SU-DHL-6 (cell line): ENCODE measurements around the gene LRBA.

Source experiments
- H2AFZ ChIP-seq: fragments of 200-600 bp; sonication (generic); 2 replicates; pipeline ENCODE4 v1.6.1; 2014; ENCODE audit warnings: low read depth, mild to moderate bottlenecking, moderate library complexity, mixed read lengths, antibody characterized with exemption, low read length; ENCODE audit not compliant: severe bottlenecking
- H3F3A ChIP-seq: fragments of 200-600 bp; shearing (Covaris generic); 2 replicates; pipeline ENCODE4 v1.6.0; 2016; ENCODE audit warnings: antibody characterized with exemption, mild to moderate bottlenecking; ENCODE audit not compliant: insufficient read depth
- H3K27ac ChIP-seq: fragments of 200-600 bp; sonication (generic); 2 replicates; pipeline ENCODE4 v1.5.1; 2016; ENCODE audit warnings: low read depth, mild to moderate bottlenecking, low read length, moderate library complexity, mixed read lengths
- H3K27me3 ChIP-seq: fragments of 200-600 bp; sonication (generic), shearing (Covaris generic); 2 replicates; pipeline ENCODE4 v1.6.0; 2014; ENCODE audit warnings: mild to moderate bottlenecking, low read length
- H3K36me3 ChIP-seq: fragments of 200-600 bp; sonication (generic); 2 replicates; pipeline ENCODE4 v1.6.1; 2014; ENCODE audit warnings: mild to moderate bottlenecking, low read length, mixed read lengths
- H3K4me2 ChIP-seq: fragments of 300-600, 200-600 bp; shearing (Covaris generic), sonication (generic); 2 replicates; pipeline ENCODE4 v1.6.0; 2014; ENCODE audit warnings: low read length, low read depth, mild to moderate bottlenecking; ENCODE audit not compliant: poor library complexity, severe bottlenecking
- H3K4me3 ChIP-seq: fragments of 200-600 bp; sonication (generic); 2 replicates; pipeline ENCODE4 v1.5.1; 2014; ENCODE audit warnings: antibody characterized with exemption, low read length, mild to moderate bottlenecking, mixed read lengths; ENCODE audit not compliant: insufficient read depth, poor library complexity, severe bottlenecking
- H3K79me2 ChIP-seq: fragments of 200-600 bp; sonication (generic); 2 replicates; pipeline ENCODE4 v1.6.1; 2014; ENCODE audit warnings: mild to moderate bottlenecking, low read length, moderate library complexity; ENCODE audit not compliant: insufficient read depth
- H3K9ac ChIP-seq: fragments of 200-600 bp; sonication (generic); 2 replicates; pipeline ENCODE4 v1.7.0; 2014; ENCODE audit warnings: mild to moderate bottlenecking, low read length
- H3K9me2 ChIP-seq: fragments of 200-600 bp; sonication (generic); replicated peaks from 2 replicates; pipeline ENCODE4 v1.6.1; 2014; ENCODE audit warnings: low read length; ENCODE audit not compliant: insufficient read depth
- H3K9me3 ChIP-seq: fragments of 200-600 bp; sonication (generic); 2 replicates; pipeline ENCODE4 v1.6.1; 2014; ENCODE audit warnings: low read length, mixed read lengths; ENCODE audit not compliant: insufficient read depth
- H4K20me1 ChIP-seq: fragments of 200-600 bp; sonication (generic); 2 replicates; pipeline ENCODE4 v1.6.1; 2014; ENCODE audit warnings: low read depth, mild to moderate bottlenecking, antibody characterized with exemption, low read length, moderate library complexity, mixed read lengths
- EZH2phosphoT487 ChIP-seq: fragments of 200-600 bp; sonication (generic), shearing (Covaris generic); conservative IDR thresholded peaks from 2 replicates; pipeline ENCODE4 v1.6.1; 2018; ENCODE audit warnings: mild to moderate bottlenecking, antibody characterized with exemption, low read length, moderate library complexity, mixed read lengths
- TF ChIP-seq, protein P1 (sequence below): fragments of 200-600 bp; sonication (generic); IDR thresholded peaks from one replicate; pipeline ENCODE4 v1.5.1; 2017; ENCODE audit warnings: antibody characterized with exemption, mild to moderate bottlenecking, low read length, moderate library complexity; ENCODE audit not compliant: insufficient read depth, poor library complexity, severe bottlenecking

LRBA gene

DNA sequence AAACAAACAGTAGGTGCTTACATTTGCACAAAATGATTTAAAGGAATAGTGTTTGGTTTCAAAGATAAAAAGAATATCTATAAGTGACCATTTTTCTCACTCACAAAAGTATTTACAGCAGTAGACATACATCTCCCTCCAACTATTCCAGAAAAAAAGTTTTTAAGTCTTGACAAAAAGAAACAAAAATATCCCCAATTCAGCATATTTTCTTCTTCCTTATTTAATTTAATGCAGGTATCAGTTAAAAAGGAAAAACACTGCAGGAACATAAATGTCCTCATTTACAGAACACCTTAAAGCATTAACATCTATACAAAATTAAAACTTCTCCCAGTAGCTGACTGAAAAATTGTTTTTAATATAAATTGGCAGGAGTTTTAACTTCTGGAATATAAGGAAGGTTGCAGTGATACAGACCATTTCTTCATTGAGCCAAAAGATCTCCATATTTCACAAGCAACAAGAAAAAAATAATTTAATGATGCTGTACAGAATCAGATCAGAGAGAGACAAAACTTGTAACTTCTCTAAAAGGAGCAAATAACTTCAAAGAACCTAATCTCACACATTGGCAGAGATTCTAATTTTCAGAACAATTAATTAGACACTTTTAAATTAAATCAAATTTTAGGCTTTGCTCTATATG is 428.8 kb downstream of the LRBA start:
- H2AFZ ChIP-seq: no peak overlapping the region

GRCh38 chr4:150585611-150586010 is 429.5 kb downstream of the LRBA start:
- no peak overlapping the region for H2AFZ ChIP-seq
- no peaks in the 10 kb centered on the region for H3K27me3 ChIP-seq

More for the DNA sequence above, 428.8 kb downstream of the LRBA start:
- Histone ChIP-seq H3K9me2 (no peaks in the 10 kb centered on the region), H3K9me3 (no peaks in the 10 kb centered on the region), H3K79me2 (no peaks in the 10 kb centered on the region), H3K9ac (no peak overlapping the region), H3K36me3 (peaks cover 15% of the 10 kb centered on the region; the same call in 1 of the 2 replicates), H3K4me2 (no peak overlapping the region), H4K20me1 (no peaks in the 10 kb centered on the region), H3K4me3 (no peak overlapping the region), H3K27me3 (no peaks in the 10 kb centered on the region), H3K27ac (no peak overlapping the region), H3F3A (no peaks in the 10 kb centered on the region)
- TF ChIP-seq, protein P1, sequence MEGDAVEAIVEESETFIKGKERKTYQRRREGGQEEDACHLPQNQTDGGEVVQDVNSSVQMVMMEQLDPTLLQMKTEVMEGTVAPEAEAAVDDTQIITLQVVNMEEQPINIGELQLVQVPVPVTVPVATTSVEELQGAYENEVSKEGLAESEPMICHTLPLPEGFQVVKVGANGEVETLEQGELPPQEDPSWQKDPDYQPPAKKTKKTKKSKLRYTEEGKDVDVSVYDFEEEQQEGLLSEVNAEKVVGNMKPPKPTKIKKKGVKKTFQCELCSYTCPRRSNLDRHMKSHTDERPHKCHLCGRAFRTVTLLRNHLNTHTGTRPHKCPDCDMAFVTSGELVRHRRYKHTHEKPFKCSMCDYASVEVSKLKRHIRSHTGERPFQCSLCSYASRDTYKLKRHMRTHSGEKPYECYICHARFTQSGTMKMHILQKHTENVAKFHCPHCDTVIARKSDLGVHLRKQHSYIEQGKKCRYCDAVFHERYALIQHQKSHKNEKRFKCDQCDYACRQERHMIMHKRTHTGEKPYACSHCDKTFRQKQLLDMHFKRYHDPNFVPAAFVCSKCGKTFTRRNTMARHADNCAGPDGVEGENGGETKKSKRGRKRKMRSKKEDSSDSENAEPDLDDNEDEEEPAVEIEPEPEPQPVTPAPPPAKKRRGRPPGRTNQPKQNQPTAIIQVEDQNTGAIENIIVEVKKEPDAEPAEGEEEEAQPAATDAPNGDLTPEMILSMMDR: no peak
- no peak for TF ChIP-seq EZH2phosphoT487

GRCh38 chr4:150584111-150584915 is 430.8 kb downstream of the LRBA start:
- Histone ChIP-seq H3K27ac (no peak overlapping the region), H3F3A (no peaks in the 10 kb centered on the region), H4K20me1 (no peaks in the 10 kb centered on the region), H3K27me3 (no peaks in the 10 kb centered on the region), H3K36me3 (peaks cover 15% of the 10 kb centered on the region; the same call in 1 of the 2 replicates), H3K9me3 (no peaks in the 10 kb centered on the region), H3K9me2 (no peaks in the 10 kb centered on the region), H3K79me2 (no peaks in the 10 kb centered on the region), H3K9ac (no peak overlapping the region), H3K4me3 (no peak overlapping the region), H3K4me2 (no peak overlapping the region), H2AFZ (no peak overlapping the region)
- no peak for TF ChIP-seq EZH2phosphoT487
- TF ChIP-seq, protein P1: no peak

More at GRCh38 chr4:150585611-150586010, 429.5 kb downstream of the LRBA start:
- no peak for TF ChIP-seq EZH2phosphoT487
- TF ChIP-seq, protein P1: no peak
- Histone ChIP-seq H3K27ac (no peak overlapping the region), H3K4me3 (no peak overlapping the region), H3K9ac (no peak overlapping the region), H3K36me3 (peaks cover 15% of the 10 kb centered on the region; the same call in 1 of the 2 replicates), H3K79me2 (no peaks in the 10 kb centered on the region), H3K9me2 (no peaks in the 10 kb centered on the region), H3K4me2 (no peak overlapping the region), H3F3A (no peaks in the 10 kb centered on the region), H3K9me3 (no peaks in the 10 kb centered on the region), H4K20me1 (no peaks in the 10 kb centered on the region)
